A673 (cell line): Measurements from ENCODE around the gene EVX1. TPM values are rescaled to one million over a fixed set of nuclear protein-coding genes. Genes with fewer than 3 reads are reported as not detected.
A peak's percentile ranks its signal among the peaks of the same experiment; 100 is the strongest.

Source experiments
- BruUV-seq: library from RNA; stranded (reverse); fragments of 400-500 nt; replicated peaks from 2 replicates; lab custom pipeline; 2021; lab: Mats Ljungman, UMichigan
- CTCF ChIA-PET: fragments of 300-600 bp; sonication (Branson Sonifier 250); formaldehyde crosslinking; loops from one replicate; lab custom pipeline; 2022; ENCODE audit warnings: antibody characterized with exemption; lab: Charles Lee
- POLR2A ChIA-PET: fragments of 300-600 bp; sonication (Branson Sonifier 250); formaldehyde crosslinking; loops from one replicate; lab custom pipeline; 2022; ENCODE audit warnings: antibody characterized with exemption; ENCODE audit not compliant: low non-redundant PET; lab: Charles Lee
- DNase-seq: peaks from one replicate; pipeline ENCODE4 v3.0.0-alpha.2; 2015; ENCODE audit warnings: low spot score
- H3K27ac ChIP-seq: fragments of 200-600 bp; sonication (generic); 2 replicates; pipeline ENCODE4 v1.5.1; 2016; ENCODE audit warnings: mixed run types, low read depth, mild to moderate bottlenecking, mixed read lengths, antibody characterized with exemption, low read length; ENCODE audit not compliant: poor library complexity, severe bottlenecking
- H3K27me3 ChIP-seq: fragments of 200-600 bp; sonication (generic); replicated peaks from 2 replicates; pipeline ENCODE4 v1.6.1; 2017; ENCODE audit warnings: mixed run types, low read depth, mild to moderate bottlenecking, mixed read lengths, antibody characterized with exemption, low read length; ENCODE audit not compliant: insufficient read depth, poor library complexity
- H3K36me3 ChIP-seq: fragments of 200-600 bp; sonication (generic); 2 replicates; pipeline ENCODE4 v1.6.1; 2016; ENCODE audit warnings: mixed run types, mild to moderate bottlenecking, mixed read lengths, antibody characterized with exemption, low read length; ENCODE audit not compliant: insufficient read depth, poor library complexity, severe bottlenecking
- H3K4me1 ChIP-seq: fragments of 200-600 bp; sonication (generic); 2 replicates; pipeline ENCODE4 v1.6.1; 2017; ENCODE audit warnings: mixed run types, mild to moderate bottlenecking, mixed read lengths, antibody characterized with exemption, low read length; ENCODE audit not compliant: insufficient read depth, poor library complexity, severe bottlenecking
- H3K4me3 ChIP-seq: fragments of 200-600 bp; sonication (generic); 2 replicates; pipeline ENCODE4 v1.5.1; 2016; ENCODE audit warnings: low read depth, mixed run types, mild to moderate bottlenecking, mixed read lengths, low read length; ENCODE audit not compliant: poor library complexity, severe bottlenecking
- H3K9me3 ChIP-seq: fragments of 200-600 bp; sonication (generic); 2 replicates; pipeline ENCODE4 v1.6.1; 2016; ENCODE audit warnings: mixed run types, low read depth, mild to moderate bottlenecking, mixed read lengths, antibody characterized with exemption, low read length; ENCODE audit not compliant: poor library complexity, severe bottlenecking
- EZH2 ChIP-seq: fragments of 200-600 bp; sonication (generic); IDR thresholded peaks from 2 replicates; pipeline ENCODE4 v1.6.1; 2017; ENCODE audit warnings: borderline replicate concordance, low read depth, mild to moderate bottlenecking, mixed read lengths, antibody characterized with exemption, low read length; ENCODE audit not compliant: poor library complexity, severe bottlenecking
- intact Hi-C: fragments of 100-400 bp; cut with micrococcal nuclease; formaldehyde crosslinking; loops from one replicate; pipeline ENCODE4 v1.10.0; 2022; ENCODE audit not compliant: unreplicated experiment
- total RNA-seq: library from RNA; stranded (reverse); gene quantifications from 2 replicates; pipeline ENCODE4 v1.2.3, GENCODE V29; 2021
- TF ChIP-seq, protein P1 (sequence below): fragments of 300-800, 200-600 bp; sonication (generic); conservative IDR thresholded peaks from 2 replicates; pipeline ENCODE4 v1.5.1; 2017; ENCODE audit warnings: low read depth, mild to moderate bottlenecking, antibody characterized with exemption, low read length, moderate library complexity, mixed read lengths

EVX1 gene
- total RNA-seq, 1 experiment from 2014 or later, result not detected

DNA sequence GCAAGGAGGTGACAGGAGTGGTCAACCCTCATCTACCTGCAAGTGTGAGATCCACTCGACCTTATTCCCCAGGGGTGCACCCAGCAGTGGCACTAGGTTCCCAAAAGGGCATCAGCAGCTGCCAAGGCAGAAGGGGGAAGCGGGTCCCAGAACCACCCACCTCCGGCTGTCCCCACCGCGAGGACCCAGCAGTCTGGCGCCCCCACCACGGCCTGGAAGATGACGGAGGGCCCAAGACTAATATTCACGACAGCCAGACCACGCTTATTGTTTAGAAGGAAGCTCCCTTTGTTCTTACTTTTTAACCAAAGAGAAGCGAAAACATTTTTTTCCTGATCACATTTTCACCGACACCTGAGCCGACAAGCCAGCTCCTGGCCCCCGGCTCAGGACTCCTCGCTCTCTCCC, 3.6 kb upstream of the EVX1 start:
- Histone ChIP-seq H3K4me1 (no peaks in the 10 kb centered on the region), H3K27me3 (peaks cover 99% of the 10 kb centered on the region), H3K4me3 (no peak overlapping the region), H3K27ac (no peak overlapping the region), H3K36me3 (no peaks in the 10 kb centered on the region), H3K9me3 (no peaks in the 10 kb centered on the region)
- no TSS peak for BruUV-seq
- TF ChIP-seq EZH2, result no peak
- TF ChIP-seq, protein P1, sequence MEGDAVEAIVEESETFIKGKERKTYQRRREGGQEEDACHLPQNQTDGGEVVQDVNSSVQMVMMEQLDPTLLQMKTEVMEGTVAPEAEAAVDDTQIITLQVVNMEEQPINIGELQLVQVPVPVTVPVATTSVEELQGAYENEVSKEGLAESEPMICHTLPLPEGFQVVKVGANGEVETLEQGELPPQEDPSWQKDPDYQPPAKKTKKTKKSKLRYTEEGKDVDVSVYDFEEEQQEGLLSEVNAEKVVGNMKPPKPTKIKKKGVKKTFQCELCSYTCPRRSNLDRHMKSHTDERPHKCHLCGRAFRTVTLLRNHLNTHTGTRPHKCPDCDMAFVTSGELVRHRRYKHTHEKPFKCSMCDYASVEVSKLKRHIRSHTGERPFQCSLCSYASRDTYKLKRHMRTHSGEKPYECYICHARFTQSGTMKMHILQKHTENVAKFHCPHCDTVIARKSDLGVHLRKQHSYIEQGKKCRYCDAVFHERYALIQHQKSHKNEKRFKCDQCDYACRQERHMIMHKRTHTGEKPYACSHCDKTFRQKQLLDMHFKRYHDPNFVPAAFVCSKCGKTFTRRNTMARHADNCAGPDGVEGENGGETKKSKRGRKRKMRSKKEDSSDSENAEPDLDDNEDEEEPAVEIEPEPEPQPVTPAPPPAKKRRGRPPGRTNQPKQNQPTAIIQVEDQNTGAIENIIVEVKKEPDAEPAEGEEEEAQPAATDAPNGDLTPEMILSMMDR, result no peak
- ChIA-PET CTCF (no interaction called here), POLR2A (no interaction called here)
- intact Hi-C loops, result no loop called here
- no peak for DNase-seq

GRCh38 chr7:27239387-27240014, 3.1 kb upstream of the EVX1 start:
- Histone ChIP-seq H3K4me1 (no peaks in the 10 kb centered on the region), H3K36me3 (no peaks in the 10 kb centered on the region), H3K27me3 (peaks cover 99% of the 10 kb centered on the region), H3K27ac (no peak overlapping the region), H3K9me3 (no peaks in the 10 kb centered on the region), H3K4me3 (no peak overlapping the region)
- intact Hi-C loops, result no loop called here
- CTCF ChIA-PET, result no interaction called here
- BruUV-seq, result no TSS peak
- DNase-seq, result no peak
- POLR2A ChIA-PET, result no interaction called here
- TF ChIP-seq, protein P1, result no peak
- no peak for TF ChIP-seq EZH2

- no peaks in the 10 kb centered on the region for H3K4me1 ChIP-seq
- CTCF ChIA-PET, result no interaction called here
- H3K27me3 ChIP-seq, result peaks cover 100% of the 10 kb centered on the region
- POLR2A ChIA-PET, result no interaction called here
- no peaks in the 10 kb centered on the region for H3K9me3 ChIP-seq
- no peak overlapping the region for H3K27ac ChIP-seq
- peak; percentile 88 for TF ChIP-seq EZH2
- TF ChIP-seq, protein P1, result no peak
- BruUV-seq, result no TSS peak
- no peak for DNase-seq
- H3K4me3 ChIP-seq, result no peak overlapping the region
- no peaks in the 10 kb centered on the region for H3K36me3 ChIP-seq
- intact Hi-C loops, result no loop called here
Observed at GRCh38 chr7:27240015-27240731, 2.4 kb upstream of the EVX1 start.
